ENCODE results near the gene SLC2A9.

DNA sequence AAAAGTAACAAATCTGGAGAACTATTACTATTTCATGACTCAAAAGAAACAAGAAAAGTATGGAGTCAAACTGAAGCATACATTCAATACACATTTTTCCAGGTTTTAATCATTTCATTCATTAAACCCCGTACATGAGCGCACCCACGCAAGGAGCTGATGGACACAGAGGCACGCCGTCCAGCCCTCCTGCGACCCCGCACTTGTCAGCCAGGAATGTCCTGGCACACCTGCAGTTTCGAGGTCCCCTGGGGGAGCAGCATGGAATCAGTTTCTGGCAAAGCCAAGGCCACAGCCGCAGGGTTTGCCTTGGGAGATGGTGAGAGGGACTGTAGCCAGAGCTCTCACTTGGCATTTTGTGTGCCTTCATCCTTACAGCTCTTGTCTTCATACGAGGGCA lies 12.8 kb upstream of the SLC2A9 start:
- TF ChIP-seq, protein P1, sequence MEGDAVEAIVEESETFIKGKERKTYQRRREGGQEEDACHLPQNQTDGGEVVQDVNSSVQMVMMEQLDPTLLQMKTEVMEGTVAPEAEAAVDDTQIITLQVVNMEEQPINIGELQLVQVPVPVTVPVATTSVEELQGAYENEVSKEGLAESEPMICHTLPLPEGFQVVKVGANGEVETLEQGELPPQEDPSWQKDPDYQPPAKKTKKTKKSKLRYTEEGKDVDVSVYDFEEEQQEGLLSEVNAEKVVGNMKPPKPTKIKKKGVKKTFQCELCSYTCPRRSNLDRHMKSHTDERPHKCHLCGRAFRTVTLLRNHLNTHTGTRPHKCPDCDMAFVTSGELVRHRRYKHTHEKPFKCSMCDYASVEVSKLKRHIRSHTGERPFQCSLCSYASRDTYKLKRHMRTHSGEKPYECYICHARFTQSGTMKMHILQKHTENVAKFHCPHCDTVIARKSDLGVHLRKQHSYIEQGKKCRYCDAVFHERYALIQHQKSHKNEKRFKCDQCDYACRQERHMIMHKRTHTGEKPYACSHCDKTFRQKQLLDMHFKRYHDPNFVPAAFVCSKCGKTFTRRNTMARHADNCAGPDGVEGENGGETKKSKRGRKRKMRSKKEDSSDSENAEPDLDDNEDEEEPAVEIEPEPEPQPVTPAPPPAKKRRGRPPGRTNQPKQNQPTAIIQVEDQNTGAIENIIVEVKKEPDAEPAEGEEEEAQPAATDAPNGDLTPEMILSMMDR (IDR thresholded peaks at IDR 0.05): no peak
- TF ChIP-seq, protein P2, sequence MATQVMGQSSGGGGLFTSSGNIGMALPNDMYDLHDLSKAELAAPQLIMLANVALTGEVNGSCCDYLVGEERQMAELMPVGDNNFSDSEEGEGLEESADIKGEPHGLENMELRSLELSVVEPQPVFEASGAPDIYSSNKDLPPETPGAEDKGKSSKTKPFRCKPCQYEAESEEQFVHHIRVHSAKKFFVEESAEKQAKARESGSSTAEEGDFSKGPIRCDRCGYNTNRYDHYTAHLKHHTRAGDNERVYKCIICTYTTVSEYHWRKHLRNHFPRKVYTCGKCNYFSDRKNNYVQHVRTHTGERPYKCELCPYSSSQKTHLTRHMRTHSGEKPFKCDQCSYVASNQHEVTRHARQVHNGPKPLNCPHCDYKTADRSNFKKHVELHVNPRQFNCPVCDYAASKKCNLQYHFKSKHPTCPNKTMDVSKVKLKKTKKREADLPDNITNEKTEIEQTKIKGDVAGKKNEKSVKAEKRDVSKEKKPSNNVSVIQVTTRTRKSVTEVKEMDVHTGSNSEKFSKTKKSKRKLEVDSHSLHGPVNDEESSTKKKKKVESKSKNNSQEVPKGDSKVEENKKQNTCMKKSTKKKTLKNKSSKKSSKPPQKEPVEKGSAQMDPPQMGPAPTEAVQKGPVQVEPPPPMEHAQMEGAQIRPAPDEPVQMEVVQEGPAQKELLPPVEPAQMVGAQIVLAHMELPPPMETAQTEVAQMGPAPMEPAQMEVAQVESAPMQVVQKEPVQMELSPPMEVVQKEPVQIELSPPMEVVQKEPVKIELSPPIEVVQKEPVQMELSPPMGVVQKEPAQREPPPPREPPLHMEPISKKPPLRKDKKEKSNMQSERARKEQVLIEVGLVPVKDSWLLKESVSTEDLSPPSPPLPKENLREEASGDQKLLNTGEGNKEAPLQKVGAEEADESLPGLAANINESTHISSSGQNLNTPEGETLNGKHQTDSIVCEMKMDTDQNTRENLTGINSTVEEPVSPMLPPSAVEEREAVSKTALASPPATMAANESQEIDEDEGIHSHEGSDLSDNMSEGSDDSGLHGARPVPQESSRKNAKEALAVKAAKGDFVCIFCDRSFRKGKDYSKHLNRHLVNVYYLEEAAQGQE (IDR thresholded peaks at IDR 0.05; ENCODE audit: insufficient read depth in 1 of 2, low read depth in 2 of 2, low read length in 1 of 2): no peak

Data from Panc1 (cell line).